Measurements from ENCODE around the gene TDRD7. TPM values are rescaled to one million over a fixed set of nuclear protein-coding genes. Genes with fewer than 3 reads are reported as not detected.

The TDRD7 gene
- total and polyA plus RNA-seq, 2 of the 13 experiments (the other 11 are each of a cell fraction or from before 2014, with no cell fraction given): 9.8 to 15.5 TPM

- TF ChIP-seq ARID5B (CRISPR knock-in tag; IDR thresholded peaks at IDR 0.05): peak; percentile 41
- TF ChIP-seq, protein P1, sequence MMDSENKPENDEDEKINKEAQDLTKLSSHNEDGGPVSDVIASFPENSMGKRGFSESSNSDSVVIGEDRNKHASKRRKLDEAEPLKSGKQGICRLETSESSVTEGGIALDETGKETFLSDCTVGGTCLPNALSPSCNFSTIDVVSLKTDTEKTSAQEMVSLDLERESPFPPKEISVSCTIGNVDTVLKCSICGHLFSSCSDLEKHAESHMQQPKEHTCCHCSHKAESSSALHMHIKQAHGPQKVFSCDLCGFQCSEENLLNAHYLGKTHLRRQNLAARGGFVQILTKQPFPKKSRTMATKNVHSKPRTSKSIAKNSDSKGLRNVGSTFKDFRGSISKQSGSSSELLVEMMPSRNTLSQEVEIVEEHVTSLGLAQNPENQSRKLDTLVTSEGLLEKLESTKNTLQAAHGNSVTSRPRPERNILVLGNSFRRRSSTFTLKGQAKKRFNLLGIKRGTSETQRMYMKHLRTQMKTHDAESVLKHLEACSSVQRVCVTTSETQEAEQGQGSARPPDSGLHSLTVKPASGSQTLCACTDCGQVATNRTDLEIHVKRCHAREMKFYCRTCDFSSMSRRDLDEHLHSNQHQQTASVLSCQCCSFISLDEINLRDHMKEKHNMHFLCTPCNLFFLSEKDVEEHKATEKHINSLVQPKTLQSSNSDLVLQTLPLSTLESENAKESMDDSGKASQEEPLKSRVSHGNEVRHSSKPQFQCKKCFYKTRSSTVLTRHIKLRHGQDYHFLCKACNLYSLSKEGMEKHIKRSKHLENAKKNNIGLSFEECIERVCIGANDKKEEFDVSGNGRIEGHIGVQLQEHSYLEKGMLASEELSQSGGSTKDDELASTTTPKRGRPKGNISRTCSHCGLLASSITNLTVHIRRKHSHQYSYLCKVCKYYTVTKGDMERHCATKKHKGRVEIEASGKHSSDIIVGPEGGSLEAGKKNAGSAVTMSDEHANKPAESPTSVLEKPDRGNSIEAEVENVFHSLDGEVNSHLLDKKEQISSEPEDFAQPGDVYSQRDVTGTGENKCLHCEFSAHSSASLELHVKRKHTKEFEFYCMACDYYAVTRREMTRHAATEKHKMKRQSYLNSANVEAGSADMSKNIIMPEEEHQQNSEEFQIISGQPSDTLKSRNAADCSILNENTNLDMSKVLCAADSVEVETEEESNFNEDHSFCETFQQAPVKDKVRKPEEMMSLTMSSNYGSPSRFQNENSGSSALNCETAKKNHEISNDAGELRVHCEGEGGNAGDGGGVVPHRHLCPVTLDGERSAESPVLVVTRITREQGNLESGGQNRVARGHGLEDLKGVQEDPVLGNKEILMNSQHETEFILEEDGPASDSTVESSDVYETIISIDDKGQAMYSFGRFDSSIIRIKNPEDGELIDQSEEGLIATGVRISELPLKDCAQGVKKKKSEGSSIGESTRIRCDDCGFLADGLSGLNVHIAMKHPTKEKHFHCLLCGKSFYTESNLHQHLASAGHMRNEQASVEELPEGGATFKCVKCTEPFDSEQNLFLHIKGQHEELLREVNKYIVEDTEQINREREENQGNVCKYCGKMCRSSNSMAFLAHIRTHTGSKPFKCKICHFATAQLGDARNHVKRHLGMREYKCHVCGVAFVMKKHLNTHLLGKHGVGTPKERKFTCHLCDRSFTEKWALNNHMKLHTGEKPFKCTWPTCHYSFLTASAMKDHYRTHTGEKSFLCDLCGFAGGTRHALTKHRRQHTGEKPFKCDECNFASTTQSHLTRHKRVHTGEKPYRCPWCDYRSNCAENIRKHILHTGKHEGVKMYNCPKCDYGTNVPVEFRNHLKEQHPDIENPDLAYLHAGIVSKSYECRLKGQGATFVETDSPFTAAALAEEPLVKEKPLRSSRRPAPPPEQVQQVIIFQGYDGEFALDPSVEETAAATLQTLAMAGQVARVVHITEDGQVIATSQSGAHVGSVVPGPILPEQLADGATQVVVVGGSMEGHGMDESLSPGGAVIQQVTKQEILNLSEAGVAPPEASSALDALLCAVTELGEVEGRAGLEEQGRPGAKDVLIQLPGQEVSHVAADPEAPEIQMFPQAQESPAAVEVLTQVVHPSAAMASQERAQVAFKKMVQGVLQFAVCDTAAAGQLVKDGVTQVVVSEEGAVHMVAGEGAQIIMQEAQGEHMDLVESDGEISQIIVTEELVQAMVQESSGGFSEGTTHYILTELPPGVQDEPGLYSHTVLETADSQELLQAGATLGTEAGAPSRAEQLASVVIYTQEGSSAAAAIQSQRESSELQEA (CRISPR knock-in tag; IDR thresholded peaks at IDR 0.05; ENCODE audit: not compliant biosample characterization): no peak
- TF ChIP-seq REPIN1 (CRISPR knock-in tag; IDR thresholded peaks at IDR 0.05; ENCODE audit: borderline replicate concordance, low read depth): peak; percentile 82; the same call in 1 of the 2 replicates
- no peak for TF ChIP-seq REXO4 (CRISPR knock-in tag; IDR thresholded peaks at IDR 0.05; ENCODE audit: borderline replicate concordance)
- no peak for TF ChIP-seq ZNF121 (CRISPR knock-in tag; IDR thresholded peaks at IDR 0.05)
- no peak for TF ChIP-seq ZNF17 (CRISPR knock-in tag; IDR thresholded peaks at IDR 0.05)
- no peak for TF ChIP-seq MYNN (CRISPR knock-in tag; IDR thresholded peaks at IDR 0.05; ENCODE audit: low read depth)
- TF ChIP-seq GLI4 (CRISPR knock-in tag; IDR thresholded peaks at IDR 0.05; ENCODE audit: borderline replicate concordance): no peak
- TF ChIP-seq, protein P2, sequence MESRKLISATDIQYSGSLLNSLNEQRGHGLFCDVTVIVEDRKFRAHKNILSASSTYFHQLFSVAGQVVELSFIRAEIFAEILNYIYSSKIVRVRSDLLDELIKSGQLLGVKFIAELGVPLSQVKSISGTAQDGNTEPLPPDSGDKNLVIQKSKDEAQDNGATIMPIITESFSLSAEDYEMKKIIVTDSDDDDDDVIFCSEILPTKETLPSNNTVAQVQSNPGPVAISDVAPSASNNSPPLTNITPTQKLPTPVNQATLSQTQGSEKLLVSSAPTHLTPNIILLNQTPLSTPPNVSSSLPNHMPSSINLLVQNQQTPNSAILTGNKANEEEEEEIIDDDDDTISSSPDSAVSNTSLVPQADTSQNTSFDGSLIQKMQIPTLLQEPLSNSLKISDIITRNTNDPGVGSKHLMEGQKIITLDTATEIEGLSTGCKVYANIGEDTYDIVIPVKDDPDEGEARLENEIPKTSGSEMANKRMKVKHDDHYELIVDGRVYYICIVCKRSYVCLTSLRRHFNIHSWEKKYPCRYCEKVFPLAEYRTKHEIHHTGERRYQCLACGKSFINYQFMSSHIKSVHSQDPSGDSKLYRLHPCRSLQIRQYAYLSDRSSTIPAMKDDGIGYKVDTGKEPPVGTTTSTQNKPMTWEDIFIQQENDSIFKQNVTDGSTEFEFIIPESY (CRISPR knock-in tag; IDR thresholded peaks at IDR 0.05): peak; percentile 22; the same call in 1 of the 2 replicates
- TF ChIP-seq ZNF629 (CRISPR knock-in tag; conservative IDR thresholded peaks at IDR 0.05): no peak
- no peak for TF ChIP-seq ZBTB21 (CRISPR knock-in tag; IDR thresholded peaks at IDR 0.05)
- TF ChIP-seq TCF7L2 (IDR thresholded peaks at IDR 0.05; ENCODE audit: low read depth, low read length): no peak
- TF ChIP-seq, protein P3, sequence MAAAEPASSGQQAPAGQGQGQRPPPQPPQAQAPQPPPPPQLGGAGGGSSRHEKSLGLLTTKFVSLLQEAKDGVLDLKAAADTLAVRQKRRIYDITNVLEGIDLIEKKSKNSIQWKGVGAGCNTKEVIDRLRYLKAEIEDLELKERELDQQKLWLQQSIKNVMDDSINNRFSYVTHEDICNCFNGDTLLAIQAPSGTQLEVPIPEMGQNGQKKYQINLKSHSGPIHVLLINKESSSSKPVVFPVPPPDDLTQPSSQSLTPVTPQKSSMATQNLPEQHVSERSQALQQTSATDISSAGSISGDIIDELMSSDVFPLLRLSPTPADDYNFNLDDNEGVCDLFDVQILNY (CRISPR knock-in tag; conservative IDR thresholded peaks at IDR 0.05): no peak
Measured at GRCh38 chr9:97386733-97387503, 25.0 kb upstream of the TDRD7 start (continued).

Data from HepG2 (cell line).